Osteoblast (primary cell): Measurements from ENCODE around the gene OMG. TPM values are rescaled to one million over a fixed set of nuclear protein-coding genes. Genes with fewer than 3 reads are reported as not detected.

ENCODE experiments used
- DNase-seq: peaks from one replicate; pipeline ENCODE4 v3.0.0; 2011; ENCODE audit warnings: low spot score, mixed read lengths; ENCODE audit not compliant: insufficient read length; ENCODE audit errors: missing footprints
- H2AFZ ChIP-seq: 2 replicates; pipeline ENCODE4 v1.6.0; 2011; ENCODE audit warnings: mild to moderate bottlenecking, low read length
- H3K27ac ChIP-seq: 2 replicates; pipeline ENCODE4 v1.5.1; 2011; ENCODE audit warnings: mild to moderate bottlenecking, low read depth, low read length, moderate library complexity
- H3K27me3 ChIP-seq: 2 replicates; pipeline ENCODE4 v1.6.0; 2012; ENCODE audit warnings: mild to moderate bottlenecking, control low read depth, inconsistent platforms, low read length, moderate library complexity; ENCODE audit not compliant: insufficient read depth
- H3K36me3 ChIP-seq: 2 replicates; pipeline ENCODE4 v1.5.1; 2011; ENCODE audit warnings: mild to moderate bottlenecking, low read length, control low read depth, moderate library complexity; ENCODE audit not compliant: insufficient read depth
- H3K4me1 ChIP-seq: 2 replicates; pipeline ENCODE4 v1.5.1; 2011; ENCODE audit warnings: mild to moderate bottlenecking, low read length, control low read depth, moderate library complexity; ENCODE audit not compliant: insufficient read depth
- H3K4me2 ChIP-seq: 2 replicates; pipeline ENCODE4 v1.6.0; 2011; ENCODE audit warnings: mild to moderate bottlenecking, low read length; ENCODE audit not compliant: insufficient read depth
- H3K4me3 ChIP-seq: fragments of 200-600 bp; sonication (generic); 3 replicates; pipeline ENCODE4 v1.5.1; 2012; ENCODE audit warnings: mild to moderate bottlenecking, low read length, inconsistent platforms; ENCODE audit not compliant: insufficient read depth
- H3K79me2 ChIP-seq: 2 replicates; pipeline ENCODE4 v1.6.0; 2012; ENCODE audit warnings: mild to moderate bottlenecking, low read length, control low read depth, inconsistent platforms; ENCODE audit not compliant: insufficient read depth
- H3K9me3 ChIP-seq: 2 replicates; pipeline ENCODE4 v1.5.1; 2011; ENCODE audit warnings: low read depth, low read length, control low read depth
- H4K20me1 ChIP-seq: 2 replicates; pipeline ENCODE4 v1.6.0; 2012; ENCODE audit warnings: mild to moderate bottlenecking, low read length, control low read depth; ENCODE audit not compliant: insufficient read depth
- total RNA-seq: library from RNA; depleted of rRNA; stranded (reverse); fragments of >200 nt; gene quantifications from 2 replicates; pipeline ENCODE4 v1.2.3, GENCODE V29; 2012
- TF ChIP-seq, protein P1 (sequence below): IDR thresholded peaks from 2 replicates; pipeline ENCODE4 v1.5.1; 2011; ENCODE audit warnings: mild to moderate bottlenecking, low read depth, low read length, moderate library complexity; ENCODE audit errors: extremely low read depth

OMG gene
- total RNA-seq, 1 donor: 0.72 TPM

DNA sequence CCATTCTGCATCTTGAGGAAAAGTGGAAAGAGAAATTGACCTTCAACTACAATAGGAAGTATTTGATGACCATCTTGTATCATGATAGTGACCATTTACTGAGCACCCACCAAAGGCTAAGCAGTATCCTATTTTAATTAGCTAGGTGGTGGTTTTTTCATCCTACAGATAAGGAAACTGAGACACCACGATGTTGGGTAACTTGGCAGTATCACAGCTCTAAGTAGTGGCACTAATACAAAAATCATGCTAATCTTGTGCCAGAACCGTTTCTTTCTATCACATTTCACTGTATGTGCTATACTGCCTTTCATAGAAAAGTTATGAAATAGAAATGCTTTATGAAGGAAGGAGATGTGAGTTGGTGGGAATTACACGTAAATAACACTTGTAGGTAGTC lies 14.5 kb upstream of the OMG start:
- H3K36me3 ChIP-seq: peaks cover 2% of the 10 kb centered on the region
- H3K27ac ChIP-seq: no peak overlapping the region
- H3K4me3 ChIP-seq: no peak overlapping the region
- TF ChIP-seq, protein P1, sequence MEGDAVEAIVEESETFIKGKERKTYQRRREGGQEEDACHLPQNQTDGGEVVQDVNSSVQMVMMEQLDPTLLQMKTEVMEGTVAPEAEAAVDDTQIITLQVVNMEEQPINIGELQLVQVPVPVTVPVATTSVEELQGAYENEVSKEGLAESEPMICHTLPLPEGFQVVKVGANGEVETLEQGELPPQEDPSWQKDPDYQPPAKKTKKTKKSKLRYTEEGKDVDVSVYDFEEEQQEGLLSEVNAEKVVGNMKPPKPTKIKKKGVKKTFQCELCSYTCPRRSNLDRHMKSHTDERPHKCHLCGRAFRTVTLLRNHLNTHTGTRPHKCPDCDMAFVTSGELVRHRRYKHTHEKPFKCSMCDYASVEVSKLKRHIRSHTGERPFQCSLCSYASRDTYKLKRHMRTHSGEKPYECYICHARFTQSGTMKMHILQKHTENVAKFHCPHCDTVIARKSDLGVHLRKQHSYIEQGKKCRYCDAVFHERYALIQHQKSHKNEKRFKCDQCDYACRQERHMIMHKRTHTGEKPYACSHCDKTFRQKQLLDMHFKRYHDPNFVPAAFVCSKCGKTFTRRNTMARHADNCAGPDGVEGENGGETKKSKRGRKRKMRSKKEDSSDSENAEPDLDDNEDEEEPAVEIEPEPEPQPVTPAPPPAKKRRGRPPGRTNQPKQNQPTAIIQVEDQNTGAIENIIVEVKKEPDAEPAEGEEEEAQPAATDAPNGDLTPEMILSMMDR: no peak
- DNase-seq: no peak
- no peaks in the 10 kb centered on the region for H3K27me3 ChIP-seq
- H2AFZ ChIP-seq: no peak overlapping the region
- no peaks in the 10 kb centered on the region for H3K9me3 ChIP-seq
- peaks cover 14% of the 10 kb centered on the region for H3K79me2 ChIP-seq
- no peak overlapping the region for H3K4me2 ChIP-seq
- no peaks in the 10 kb centered on the region for H4K20me1 ChIP-seq
- peaks cover 16% of the 10 kb centered on the region for H3K4me1 ChIP-seq

DNA sequence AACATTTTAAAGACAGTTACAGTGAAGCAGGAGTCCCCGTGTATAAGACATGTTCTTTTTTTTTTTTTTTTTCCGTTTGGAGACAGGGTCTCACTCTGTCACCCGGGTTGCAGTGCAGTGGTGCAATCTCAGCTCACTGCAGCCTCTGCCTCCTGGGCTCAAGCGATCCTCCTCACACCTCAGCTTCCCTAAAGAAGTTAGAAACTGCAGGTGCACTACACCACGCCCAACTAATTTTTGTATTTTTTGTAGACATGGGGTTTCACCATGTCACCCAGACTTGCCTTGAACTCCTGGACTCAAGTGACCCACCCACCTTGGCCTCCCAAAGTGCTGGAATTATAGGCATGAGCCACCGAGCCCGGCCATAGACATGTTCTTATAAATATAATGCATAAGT lies 13.8 kb upstream of the OMG start:
- H3K27me3 ChIP-seq: no peaks in the 10 kb centered on the region

DNA sequence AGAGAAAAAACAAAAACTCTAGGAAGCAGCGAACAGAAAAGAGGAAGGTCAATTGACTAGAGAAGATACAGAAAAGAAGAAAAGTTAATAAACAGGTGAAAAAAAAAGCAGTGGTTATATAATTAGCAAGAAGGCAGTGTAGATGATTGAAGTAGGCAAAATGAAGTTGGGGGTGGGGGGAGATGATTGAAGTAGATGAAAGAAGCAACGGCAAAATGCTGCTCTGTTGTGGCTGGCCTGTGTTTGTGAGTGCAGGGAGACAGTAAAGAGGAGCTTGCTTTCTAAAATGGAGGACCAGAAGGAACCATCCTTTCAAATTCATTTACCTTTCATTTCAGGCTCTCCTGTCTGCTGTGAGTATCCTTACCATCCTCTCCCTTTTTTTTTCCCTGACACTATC lies 13.2 kb upstream of the OMG start:
- DNase-seq: no peak
- H3K4me3 ChIP-seq: no peak overlapping the region
- H2AFZ ChIP-seq: no peak overlapping the region
- H3K79me2 ChIP-seq: peaks cover 18% of the 10 kb centered on the region
- H3K4me2 ChIP-seq: no peak overlapping the region
- TF ChIP-seq, protein P1: no peak
- no peaks in the 10 kb centered on the region for H3K9me3 ChIP-seq
- H3K27ac ChIP-seq: no peak overlapping the region
- H3K4me1 ChIP-seq: peaks cover 12% of the 10 kb centered on the region
- H3K27me3 ChIP-seq: no peaks in the 10 kb centered on the region
- H4K20me1 ChIP-seq: no peaks in the 10 kb centered on the region
- H3K36me3 ChIP-seq: peaks cover 2% of the 10 kb centered on the region

More for the DNA sequence above, 13.8 kb upstream of the OMG start:
- no peak overlapping the region for H3K27ac ChIP-seq
- H3K4me1 ChIP-seq: peaks cover 12% of the 10 kb centered on the region
- H3K4me3 ChIP-seq: no peak overlapping the region
- H3K9me3 ChIP-seq: no peaks in the 10 kb centered on the region
- DNase-seq: no peak
- H4K20me1 ChIP-seq: no peaks in the 10 kb centered on the region
- H2AFZ ChIP-seq: no peak overlapping the region
- peaks cover 16% of the 10 kb centered on the region for H3K79me2 ChIP-seq
- H3K4me2 ChIP-seq: no peak overlapping the region
- TF ChIP-seq, protein P1: no peak
- peaks cover 2% of the 10 kb centered on the region for H3K36me3 ChIP-seq

DNA sequence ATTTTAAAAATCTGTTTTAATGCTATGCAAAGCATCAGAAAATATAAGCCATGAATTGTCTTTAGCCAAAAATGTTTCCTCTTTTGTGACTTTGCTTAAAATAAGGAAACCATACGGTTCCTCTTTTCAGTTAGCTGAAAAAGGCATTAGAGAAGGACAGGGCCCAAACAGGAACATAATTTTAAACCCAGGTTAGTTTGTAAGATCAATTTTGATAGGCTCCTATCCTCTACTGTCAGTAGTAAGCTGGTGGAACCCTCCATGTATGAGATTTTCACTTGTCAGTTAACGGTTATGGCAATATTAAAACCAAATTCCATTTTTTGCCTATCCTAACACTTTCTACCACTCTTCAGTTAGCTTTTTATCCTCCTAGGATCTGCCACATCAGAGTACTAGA lies 12.5 kb upstream of the OMG start:
- H3K27ac ChIP-seq: no peak overlapping the region
- no peak overlapping the region for H3K4me2 ChIP-seq
- H3K9me3 ChIP-seq: no peaks in the 10 kb centered on the region
- peaks cover 12% of the 10 kb centered on the region for H3K4me1 ChIP-seq
- H3K79me2 ChIP-seq: peaks cover 24% of the 10 kb centered on the region
- DNase-seq: no peak
- H3K36me3 ChIP-seq: peaks cover 2% of the 10 kb centered on the region
- H2AFZ ChIP-seq: no peak overlapping the region
- TF ChIP-seq, protein P1: no peak
- H3K4me3 ChIP-seq: no peak overlapping the region
- H4K20me1 ChIP-seq: no peaks in the 10 kb centered on the region
- no peaks in the 10 kb centered on the region for H3K27me3 ChIP-seq
